A549 treated with AZD2906 at 1 μM for 4 hours (cell line): ENCODE data around the gene MRPL36. TPM values are rescaled to one million over a fixed set of nuclear protein-coding genes. Genes with fewer than 3 reads are reported as not detected.

Experiments
- total RNA-seq: library from RNA; stranded (reverse); fragments of 200-300 nt; extraction: Qiagen RNA extraction; gene quantifications from 5 replicates; pipeline ENCODE4 v1.2.3, GENCODE V29; 2022

Gene MRPL36
- total RNA-seq = 91.3 to 117 TPM (median 115 TPM) in 5 replicates

GRCh38 chr5:1799602-1800471 is at the start of gene MRPL36:
Gene MRPL36 (minus strand): TSS chr5:1799837. CDS start chr5:1798935, 902 bp downstream.

GRCh38 chr5:1801222-1801966 is 1.8 kb upstream of the MRPL36 start, which contains the start of gene NDUFS6:
Gene NDUFS6 (plus strand): TSS chr5:1801407. CDS start chr5:1801418, 11 bp downstream.

Other genes with a start within 250 kb of the MRPL36 start
- gene NDUFS6, start 1.6 kb upstream of the MRPL36 start, total RNA-seq = 109 to 126 TPM (median 117 TPM) in 5 replicates
- gene IRX4, start 83.1 kb upstream of the MRPL36 start, total RNA-seq = 0.24 to 0.65 TPM (median 0.34 TPM) in 5 replicates